K562 (cell line): ENCODE measurements around the gene HKDC1.

Experiments
- EP300 ChIP-seq: IDR thresholded peaks from 2 replicates; pipeline ENCODE4 v1.6.1; 2012; ENCODE audit warnings: low read length, improper control_type of control experiment
- ETV6 ChIP-seq, 3 experiments: fragments of 150-350 bp in 1 of 3; sonication (generic) in 1 of 3; formaldehyde crosslinking in 1 of 3; IDR thresholded peaks; 2 replicates each; pipeline versions ENCODE4 v1.6.1 to v1.8.0; 2014 to 2022; ENCODE audit warnings: borderline replicate concordance in 2 of 3, low read depth in 2 of 3, antibody characterized with exemption in 1 of 3, low read length in 1 of 3, mild to moderate bottlenecking in 1 of 3, missing genetic modification reagents in 1 of 3
- NCOA2 ChIP-seq, 2 experiments: fragments of 450-650 bp; IDR thresholded peaks; 2 replicates each; pipeline ENCODE4 v1.6.1; 2018; ENCODE audit warnings: mild to moderate bottlenecking in 2 of 2, moderate library complexity in 1 of 2; ENCODE audit not compliant: partially characterized antibody in 2 of 2
- NFIC ChIP-seq: fragments of 450-650 bp; IDR thresholded peaks from 2 replicates; pipeline ENCODE4 v1.6.1; 2017; ENCODE audit warnings: mild to moderate bottlenecking, inconsistent platforms
- POLR2AphosphoS2 ChIP-seq: IDR thresholded peaks from 2 replicates; pipeline ENCODE4 v1.6.1; 2012; ENCODE audit warnings: low read length, improper control_type of control experiment
- ZNF274 ChIP-seq: IDR thresholded peaks from 2 replicates; pipeline ENCODE4 v1.6.1; 2011; ENCODE audit warnings: low read depth, mild to moderate bottlenecking, low read length, moderate library complexity, borderline replicate concordance
- ZNF316 ChIP-seq: fragments of 450-650 bp; IDR thresholded peaks from 2 replicates; pipeline ENCODE4 v1.6.1; 2016
- ZNF444 ChIP-seq: fragments of 250-450 bp; sonication (Bioruptor Pico); IDR thresholded peaks from 2 replicates; pipeline ENCODE4 v1.4.0; 2020; ENCODE audit warnings: mild to moderate bottlenecking, moderate library complexity
- TF ChIP-seq, protein P1 (sequence below): fragments of 250-450 bp; sonication (Bioruptor Pico); IDR thresholded peaks from 2 replicates; pipeline ENCODE4 v1.8.0; 2022; ENCODE audit warnings: inconsistent platforms
- TF ChIP-seq, protein P2 (sequence below): fragments of 450-650 bp; IDR thresholded peaks from 2 replicates; pipeline ENCODE4 v1.6.1; 2018; ENCODE audit not compliant: partially characterized antibody
- TF ChIP-seq, protein P3 (sequence below), 3 experiments: IDR thresholded peaks in 2 of 3; conservative IDR thresholded peaks in 1 of 3; 2 replicates each; pipeline ENCODE4 v1.5.1; 2011 to 2012; ENCODE audit warnings: low read length in 3 of 3, mild to moderate bottlenecking in 3 of 3, control low read depth in 2 of 3, improper control_type of control experiment in 1 of 3, inconsistent platforms in 1 of 3, low read depth in 1 of 3, mixed read lengths in 1 of 3, moderate library complexity in 1 of 3; ENCODE audit not compliant: insufficient read depth in 2 of 3
- TF ChIP-seq, protein P4 (sequence below): sonication (generic); formaldehyde crosslinking; IDR thresholded peaks from 2 replicates; pipeline ENCODE4 v1.9.0; 2022; ENCODE audit warnings: mild to moderate bottlenecking, missing genetic modification reagents
- TF ChIP-seq, protein P5 (sequence below): sonication (generic); formaldehyde crosslinking; IDR thresholded peaks from 2 replicates; pipeline ENCODE4 v1.8.0; 2022; ENCODE audit warnings: mild to moderate bottlenecking, low read depth, missing genetic modification reagents

DNA sequence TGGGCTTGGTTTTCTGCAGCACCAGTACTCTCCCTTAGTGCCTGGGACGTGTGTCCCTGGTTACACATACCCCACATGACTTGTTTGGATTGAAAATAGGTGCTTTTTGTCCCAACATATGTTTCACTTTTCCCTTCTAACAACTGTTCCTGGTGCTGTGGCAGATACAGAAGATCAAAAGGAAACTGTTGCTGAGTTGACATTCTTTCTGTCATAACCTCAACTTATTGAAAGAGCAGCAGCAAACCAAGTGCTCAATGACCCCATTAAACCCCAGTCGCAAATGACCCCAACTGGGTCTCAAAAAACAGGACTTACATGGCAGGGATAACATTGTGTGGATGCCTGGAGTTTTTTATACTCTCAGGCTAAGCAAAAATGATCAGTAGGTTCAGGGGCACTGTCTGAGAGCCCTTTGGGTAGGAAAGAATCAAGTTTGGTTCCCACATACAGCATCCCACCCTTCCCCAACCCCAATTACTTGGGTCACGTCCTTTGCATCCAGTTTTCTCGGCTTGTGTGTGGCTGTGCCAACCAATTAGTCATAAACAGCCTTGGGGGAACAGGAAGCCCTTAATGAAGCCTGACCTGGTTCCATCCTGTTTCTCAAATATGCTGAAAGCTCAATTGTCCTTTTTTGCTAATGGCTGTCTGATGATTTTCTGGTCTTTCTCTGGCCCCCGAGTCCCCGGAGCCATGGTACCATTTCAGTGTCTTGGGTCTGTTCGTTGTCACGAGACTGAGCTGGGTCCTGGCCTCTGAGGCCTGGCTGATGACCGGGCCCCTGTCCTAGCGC is 4.9 kb downstream of the HKDC1 start:
- TF ChIP-seq, protein P1, sequence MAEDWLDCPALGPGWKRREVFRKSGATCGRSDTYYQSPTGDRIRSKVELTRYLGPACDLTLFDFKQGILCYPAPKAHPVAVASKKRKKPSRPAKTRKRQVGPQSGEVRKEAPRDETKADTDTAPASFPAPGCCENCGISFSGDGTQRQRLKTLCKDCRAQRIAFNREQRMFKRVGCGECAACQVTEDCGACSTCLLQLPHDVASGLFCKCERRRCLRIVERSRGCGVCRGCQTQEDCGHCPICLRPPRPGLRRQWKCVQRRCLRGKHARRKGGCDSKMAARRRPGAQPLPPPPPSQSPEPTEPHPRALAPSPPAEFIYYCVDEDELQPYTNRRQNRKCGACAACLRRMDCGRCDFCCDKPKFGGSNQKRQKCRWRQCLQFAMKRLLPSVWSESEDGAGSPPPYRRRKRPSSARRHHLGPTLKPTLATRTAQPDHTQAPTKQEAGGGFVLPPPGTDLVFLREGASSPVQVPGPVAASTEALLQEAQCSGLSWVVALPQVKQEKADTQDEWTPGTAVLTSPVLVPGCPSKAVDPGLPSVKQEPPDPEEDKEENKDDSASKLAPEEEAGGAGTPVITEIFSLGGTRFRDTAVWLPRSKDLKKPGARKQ (CRISPR knock-in tag), result no peak
- TF ChIP-seq NFIC, result no peak
- TF ChIP-seq POLR2AphosphoS2, result no peak
- TF ChIP-seq, protein P2, sequence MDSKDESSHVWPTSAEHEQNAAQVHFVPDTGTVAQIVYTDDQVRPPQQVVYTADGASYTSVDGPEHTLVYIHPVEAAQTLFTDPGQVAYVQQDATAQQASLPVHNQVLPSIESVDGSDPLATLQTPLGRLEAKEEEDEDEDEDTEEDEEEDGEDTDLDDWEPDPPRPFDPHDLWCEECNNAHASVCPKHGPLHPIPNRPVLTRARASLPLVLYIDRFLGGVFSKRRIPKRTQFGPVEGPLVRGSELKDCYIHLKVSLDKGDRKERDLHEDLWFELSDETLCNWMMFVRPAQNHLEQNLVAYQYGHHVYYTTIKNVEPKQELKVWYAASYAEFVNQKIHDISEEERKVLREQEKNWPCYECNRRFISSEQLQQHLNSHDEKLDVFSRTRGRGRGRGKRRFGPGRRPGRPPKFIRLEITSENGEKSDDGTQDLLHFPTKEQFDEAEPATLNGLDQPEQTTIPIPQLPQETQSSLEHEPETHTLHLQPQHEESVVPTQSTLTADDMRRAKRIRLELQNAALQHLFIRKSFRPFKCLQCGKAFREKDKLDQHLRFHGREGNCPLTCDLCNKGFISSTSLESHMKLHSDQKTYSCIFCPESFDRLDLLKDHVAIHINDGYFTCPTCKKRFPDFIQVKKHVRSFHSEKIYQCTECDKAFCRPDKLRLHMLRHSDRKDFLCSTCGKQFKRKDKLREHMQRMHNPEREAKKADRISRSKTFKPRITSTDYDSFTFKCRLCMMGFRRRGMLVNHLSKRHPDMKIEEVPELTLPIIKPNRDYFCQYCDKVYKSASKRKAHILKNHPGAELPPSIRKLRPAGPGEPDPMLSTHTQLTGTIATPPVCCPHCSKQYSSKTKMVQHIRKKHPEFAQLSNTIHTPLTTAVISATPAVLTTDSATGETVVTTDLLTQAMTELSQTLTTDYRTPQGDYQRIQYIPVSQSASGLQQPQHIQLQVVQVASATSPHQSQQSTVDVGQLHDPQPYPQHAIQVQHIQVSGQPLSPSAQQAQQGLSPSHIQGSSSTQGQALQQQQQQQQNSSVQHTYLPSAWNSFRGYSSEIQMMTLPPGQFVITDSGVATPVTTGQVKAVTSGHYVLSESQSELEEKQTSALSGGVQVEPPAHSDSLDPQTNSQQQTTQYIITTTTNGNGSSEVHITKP, result no peak
- TF ChIP-seq, protein P3, sequence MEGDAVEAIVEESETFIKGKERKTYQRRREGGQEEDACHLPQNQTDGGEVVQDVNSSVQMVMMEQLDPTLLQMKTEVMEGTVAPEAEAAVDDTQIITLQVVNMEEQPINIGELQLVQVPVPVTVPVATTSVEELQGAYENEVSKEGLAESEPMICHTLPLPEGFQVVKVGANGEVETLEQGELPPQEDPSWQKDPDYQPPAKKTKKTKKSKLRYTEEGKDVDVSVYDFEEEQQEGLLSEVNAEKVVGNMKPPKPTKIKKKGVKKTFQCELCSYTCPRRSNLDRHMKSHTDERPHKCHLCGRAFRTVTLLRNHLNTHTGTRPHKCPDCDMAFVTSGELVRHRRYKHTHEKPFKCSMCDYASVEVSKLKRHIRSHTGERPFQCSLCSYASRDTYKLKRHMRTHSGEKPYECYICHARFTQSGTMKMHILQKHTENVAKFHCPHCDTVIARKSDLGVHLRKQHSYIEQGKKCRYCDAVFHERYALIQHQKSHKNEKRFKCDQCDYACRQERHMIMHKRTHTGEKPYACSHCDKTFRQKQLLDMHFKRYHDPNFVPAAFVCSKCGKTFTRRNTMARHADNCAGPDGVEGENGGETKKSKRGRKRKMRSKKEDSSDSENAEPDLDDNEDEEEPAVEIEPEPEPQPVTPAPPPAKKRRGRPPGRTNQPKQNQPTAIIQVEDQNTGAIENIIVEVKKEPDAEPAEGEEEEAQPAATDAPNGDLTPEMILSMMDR (IDR thresholded peaks at IDR 0.05 in 2 of 3, conservative IDR thresholded peaks at IDR 0.05 in 1 of 3; ENCODE audit: insufficient read depth in 2 of 3, low read depth in 1 of 3, low read length in 3 of 3), result no peak
- TF ChIP-seq EP300, result no peak
- TF ChIP-seq, protein P4, sequence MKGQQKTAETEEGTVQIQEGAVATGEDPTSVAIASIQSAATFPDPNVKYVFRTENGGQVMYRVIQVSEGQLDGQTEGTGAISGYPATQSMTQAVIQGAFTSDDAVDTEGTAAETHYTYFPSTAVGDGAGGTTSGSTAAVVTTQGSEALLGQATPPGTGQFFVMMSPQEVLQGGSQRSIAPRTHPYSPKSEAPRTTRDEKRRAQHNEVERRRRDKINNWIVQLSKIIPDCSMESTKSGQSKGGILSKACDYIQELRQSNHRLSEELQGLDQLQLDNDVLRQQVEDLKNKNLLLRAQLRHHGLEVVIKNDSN (CRISPR knock-in tag), result no peak
- no peak for TF ChIP-seq NCOA2 (IDR thresholded peaks at IDR 0.05; ENCODE audit: partially characterized antibody in 2 of 2)
- TF ChIP-seq ZNF316, result peak; percentile 88
- TF ChIP-seq, protein P5, sequence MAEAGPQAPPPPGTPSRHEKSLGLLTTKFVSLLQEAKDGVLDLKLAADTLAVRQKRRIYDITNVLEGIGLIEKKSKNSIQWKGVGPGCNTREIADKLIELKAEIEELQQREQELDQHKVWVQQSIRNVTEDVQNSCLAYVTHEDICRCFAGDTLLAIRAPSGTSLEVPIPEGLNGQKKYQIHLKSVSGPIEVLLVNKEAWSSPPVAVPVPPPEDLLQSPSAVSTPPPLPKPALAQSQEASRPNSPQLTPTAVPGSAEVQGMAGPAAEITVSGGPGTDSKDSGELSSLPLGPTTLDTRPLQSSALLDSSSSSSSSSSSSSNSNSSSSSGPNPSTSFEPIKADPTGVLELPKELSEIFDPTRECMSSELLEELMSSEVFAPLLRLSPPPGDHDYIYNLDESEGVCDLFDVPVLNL (CRISPR knock-in tag), result no peak
- TF ChIP-seq ETV6 (IDR thresholded peaks at IDR 0.05; ENCODE audit: borderline replicate concordance in 1 of 2, low read depth in 2 of 2, low read length in 1 of 2), result no peak
- no peak for TF ChIP-seq ETV6 (CRISPR knock-in tag; IDR thresholded peaks at IDR 0.05; ENCODE audit: borderline replicate concordance)
- no peak for TF ChIP-seq ZNF274
- TF ChIP-seq ZNF444 (CRISPR knock-in tag), result no peak
